ENCODE data around the gene PKD2L2. TPM values are rescaled to one million over a fixed set of nuclear protein-coding genes. Genes with fewer than 3 reads are reported as not detected.

The PKD2L2 gene
- total and polyA plus RNA-seq, 9 of the 15 experiments (the other 6 are each of a cell fraction or from before 2014, with no cell fraction given): 0.08 to 0.25 (median 0.11) TPM; not detected in 5

GRCh38 chr5:137938751-137939143 lies 49.5 kb downstream of the PKD2L2 start (continued):
- no peak for TF ChIP-seq ZNF609 (CRISPR knock-in tag; IDR thresholded peaks at IDR 0.05; ENCODE audit: borderline replicate concordance)
- TF ChIP-seq ESRRA (IDR thresholded peaks at IDR 0.05; ENCODE audit: borderline replicate concordance, low read depth): no peak
- no peak for TF ChIP-seq ZNF76 (CRISPR knock-in tag; IDR thresholded peaks at IDR 0.05; ENCODE audit: borderline replicate concordance)
- no peak for TF ChIP-seq OTX1 (CRISPR knock-in tag; IDR thresholded peaks at IDR 0.05)
- no peak for TF ChIP-seq PHF21A (IDR thresholded peaks at IDR 0.05; ENCODE audit: borderline replicate concordance, low read depth)
- no peak for TF ChIP-seq ZNF644 (tag; IDR thresholded peaks at IDR 0.05; ENCODE audit: low read depth)

- H3K36me3 ChIP-seq (ENCODE audit: control insufficient read depth, insufficient read depth, low read length): peaks cover 65% of the 10 kb centered on the region
- ATAC-seq: no peak
- intact Hi-C loops (cut with micrococcal nuclease): no loop called here
Observed at GRCh38 chr5:137939331-137939730, 50.1 kb downstream of the PKD2L2 start.

More at GRCh38 chr5:137939331-137939730, 50.1 kb downstream of the PKD2L2 start:
- no peaks in the 10 kb centered on the region for H3K4me1 ChIP-seq (replicated peaks in 1 of 2; ENCODE audit: control insufficient read depth in 2 of 2, insufficient read depth in 2 of 2, low read length in 2 of 2)
- WGBS (ENCODE audit: insufficient coverage, low coverage, missing lambda C conversion rate): 84% methylated on average over 7 of the region's 7 CpGs
- no peaks in the 10 kb centered on the region for H3K9me3 ChIP-seq (replicated peaks; ENCODE audit: control insufficient read depth, insufficient read depth, low read depth, low read length)
- ChIA-PET CTCF (ENCODE audit: low intra/inter-chr PET ratio) (no interaction called here), POLR2A (no interaction called here)
- no peaks in the 10 kb centered on the region for H3K27me3 ChIP-seq (ENCODE audit: control insufficient read depth in 2 of 2, insufficient read depth in 2 of 2, low read length in 2 of 2)
- no peaks in the 10 kb centered on the region for H4K20me1 ChIP-seq (replicated peaks; ENCODE audit: control insufficient read depth, insufficient read depth, low read length)
- no peak overlapping the region for H3K4me2 ChIP-seq (ENCODE audit: insufficient read depth, low read length)
- no peak overlapping the region for H3K9ac ChIP-seq (ENCODE audit: insufficient read depth in 1 of 2, low read depth in 2 of 2, low read length in 2 of 2)
- H3K27ac ChIP-seq (ENCODE audit: extremely low read depth, low read depth, low read length): no peak overlapping the region
- no peak overlapping the region for H3K4me3 ChIP-seq
- TF ChIP-seq MCM3 (IDR thresholded peaks at IDR 0.05): no peak
- no peak for TF ChIP-seq BCOR (IDR thresholded peaks at IDR 0.05)
- no peak for TF ChIP-seq ELF2 (CRISPR knock-in tag; IDR thresholded peaks at IDR 0.05)
- no peak for TF ChIP-seq ZBTB11 (CRISPR knock-in tag; IDR thresholded peaks at IDR 0.05)
- no peak for TF ChIP-seq ZEB2 (IDR thresholded peaks at IDR 0.05)
- no peak for DNase-seq (ENCODE audit: extremely low read depth in 1 of 4, low spot score in 3 of 4)
- H3K9me1 ChIP-seq (ENCODE audit: control insufficient read depth, insufficient read depth, low read length): no peaks in the 10 kb centered on the region
- H2AFZ ChIP-seq (ENCODE audit: low read depth, low read length): no peak overlapping the region
- in situ Hi-C loops (cut with MboI): no loop called here
- H3K79me2 ChIP-seq (ENCODE audit: control insufficient read depth, insufficient read depth, low read length): no peaks in the 10 kb centered on the region
- BruUV-seq (replicated peaks): no TSS peak
- FAIRE-seq: no peak
